HepG2 (cell line): ENCODE data around the gene APC2. TPM values are rescaled to one million over a fixed set of nuclear protein-coding genes. Genes with fewer than 3 reads are reported as not detected.
A peak's percentile ranks its signal among the peaks of the same experiment; 100 is the strongest.

Experiments
- ADNP ChIP-seq: sonication (generic); formaldehyde crosslinking; IDR thresholded peaks from 2 replicates; pipeline ENCODE4 v1.4.0; 2020; ENCODE audit warnings: missing genetic modification reagents
- AKAP8 ChIP-seq: sonication (generic); formaldehyde crosslinking; IDR thresholded peaks from 2 replicates; pipeline ENCODE4 v1.5.1; 2020; ENCODE audit warnings: mild to moderate bottlenecking, missing genetic modification reagents
- CHD4 ChIP-seq: fragments of 200-600 bp; sonication (generic); IDR thresholded peaks from 2 replicates; pipeline ENCODE4 v1.7.0; 2017; ENCODE audit warnings: mild to moderate bottlenecking, low read length, borderline replicate concordance
- MEIS2 ChIP-seq: sonication (generic); formaldehyde crosslinking; IDR thresholded peaks from 2 replicates; pipeline ENCODE4 v1.9.0; 2021; ENCODE audit warnings: mild to moderate bottlenecking, missing genetic modification reagents
- MXD1 ChIP-seq: sonication (generic); formaldehyde crosslinking; IDR thresholded peaks from 2 replicates; pipeline ENCODE4 v1.4.0; 2020; ENCODE audit warnings: mild to moderate bottlenecking, missing genetic modification reagents
- NCOA2 ChIP-seq: sonication (generic); formaldehyde crosslinking; IDR thresholded peaks from 2 replicates; pipeline ENCODE4 v1.8.0; 2022; ENCODE audit warnings: inconsistent platforms
- PITX1 ChIP-seq: sonication (generic); formaldehyde crosslinking; IDR thresholded peaks from 2 replicates; pipeline ENCODE4 v1.5.1; 2020; ENCODE audit warnings: mild to moderate bottlenecking, missing genetic modification reagents
- PTBP1 ChIP-seq: fragments of 200-400 bp; formaldehyde crosslinking; IDR thresholded peaks from 2 replicates; pipeline ENCODE4 v1.6.1; 2018; ENCODE audit warnings: low read length, low read depth; ENCODE audit not compliant: poor library complexity, severe bottlenecking
- RBFOX2 ChIP-seq: fragments of 200-400 bp; formaldehyde crosslinking; IDR thresholded peaks from 2 replicates; pipeline ENCODE4 v1.6.1; 2017; ENCODE audit warnings: low read depth, mild to moderate bottlenecking, low read length
- SETDB1 ChIP-seq: sonication (generic); formaldehyde crosslinking; IDR thresholded peaks from 2 replicates; pipeline ENCODE4 v1.5.1; 2020; ENCODE audit warnings: missing genetic modification reagents, mild to moderate bottlenecking, borderline replicate concordance
- SP5 ChIP-seq: IDR thresholded peaks from 2 replicates; pipeline ENCODE4 v1.6.1; 2016; ENCODE audit warnings: low read depth, borderline replicate concordance
- TCF7L2 ChIP-seq: IDR thresholded peaks from 2 replicates; pipeline ENCODE4 v1.6.1; 2011; ENCODE audit warnings: mild to moderate bottlenecking, low read depth, low read length, moderate library complexity
- ZKSCAN1 ChIP-seq: fragments of 150-350 bp; IDR thresholded peaks from 2 replicates; pipeline ENCODE4 v1.6.1; 2014; ENCODE audit warnings: low read length
- ZNF256 ChIP-seq: sonication (generic); formaldehyde crosslinking; conservative IDR thresholded peaks from 2 replicates; pipeline ENCODE4 v1.4.0; 2020; ENCODE audit warnings: missing genetic modification reagents
- ZNF383 ChIP-seq: sonication (generic); formaldehyde crosslinking; IDR thresholded peaks from 2 replicates; pipeline ENCODE4 v1.4.0; 2020; ENCODE audit warnings: missing genetic modification reagents, mild to moderate bottlenecking, borderline replicate concordance
- ZNF44 ChIP-seq: sonication (generic); formaldehyde crosslinking; IDR thresholded peaks from 2 replicates; pipeline ENCODE4 v1.5.1; 2020; ENCODE audit warnings: mild to moderate bottlenecking, missing genetic modification reagents
- ZNF576 ChIP-seq: sonication (generic); formaldehyde crosslinking; IDR thresholded peaks from 2 replicates; pipeline ENCODE4 v1.4.0; 2020; ENCODE audit warnings: mild to moderate bottlenecking, missing genetic modification reagents
- ZNF616 ChIP-seq: sonication (generic); formaldehyde crosslinking; IDR thresholded peaks from 2 replicates; pipeline ENCODE4 v1.5.0; 2020; ENCODE audit warnings: low read depth, mild to moderate bottlenecking, missing genetic modification reagents
- ZNF83 ChIP-seq: sonication (generic); formaldehyde crosslinking; IDR thresholded peaks from 2 replicates; pipeline ENCODE4 v1.4.0; 2020; ENCODE audit warnings: missing genetic modification reagents, mild to moderate bottlenecking, borderline replicate concordance
- polyA plus RNA-seq, 8 experiments: library from polyadenylated mRNA; depleted of rRNA in 3 of 8; stranded (reverse) in 7 of 8; unstranded in 1 of 8; fragments of >200 nt; fragmentation: Illumina TruSeq in 4 of 8; extraction: Trizol in 4 of 8; gene quantifications; 2 replicates each; pipeline versions ENCODE4 v1.2.1 to v1.2.3, GENCODE V29; 2011 to 2016; ENCODE audit warnings: low read depth in 4 of 8, missing spikeins in 1 of 8, mixed read lengths in 1 of 8; ENCODE audit not compliant: insufficient read depth in 1 of 8
- total RNA-seq, 5 experiments: library from RNA; depleted of rRNA; stranded (reverse); fragments of >200 nt; fragmentation: Illumina TruSeq; extraction: Trizol; gene quantifications; 2 replicates each; pipeline ENCODE4 v1.2.3, GENCODE V29; 2016; ENCODE audit warnings: low read depth in 1 of 5
- TF ChIP-seq, protein P1 (sequence below): sonication (generic); formaldehyde crosslinking; IDR thresholded peaks from 2 replicates; pipeline ENCODE4 v1.5.1; 2020; ENCODE audit warnings: mild to moderate bottlenecking, moderate library complexity, missing genetic modification reagents
- TF ChIP-seq, protein P2 (sequence below): sonication (generic); formaldehyde crosslinking; IDR thresholded peaks from 2 replicates; pipeline ENCODE4 v1.8.1; 2023; ENCODE audit warnings: missing genetic modification reagents, mild to moderate bottlenecking, borderline replicate concordance
- TF ChIP-seq, protein P3 (sequence below): sonication (generic); formaldehyde crosslinking; IDR thresholded peaks from 2 replicates; pipeline ENCODE4 v1.4.0; 2020; ENCODE audit warnings: missing genetic modification reagents
- TF ChIP-seq, protein P4 (sequence below), 2 experiments: sonication (generic) in 1 of 2; formaldehyde crosslinking in 1 of 2; IDR thresholded peaks; 2 replicates each; pipeline versions ENCODE4 v1.5.1 to v1.6.1; 2011 to 2020; ENCODE audit warnings: borderline replicate concordance in 1 of 2, low read depth in 1 of 2, low read length in 1 of 2, mild to moderate bottlenecking in 1 of 2, missing genetic modification reagents in 1 of 2, moderate library complexity in 1 of 2
- TF ChIP-seq, protein P5 (sequence below): IDR thresholded peaks from 2 replicates; pipeline ENCODE4 v1.6.1; 2016; ENCODE audit warnings: mild to moderate bottlenecking, missing biosample characterization, missing genetic modification reagents

The APC2 gene
- total and polyA plus RNA-seq, 2 of the 13 experiments (the other 11 are each of a cell fraction or from before 2014, with no cell fraction given): 0.08 to 0.22 TPM

GRCh38 chr19:1409204-1410005 is 40.5 kb upstream of the APC2 start (continued):
- TF ChIP-seq, protein P1, sequence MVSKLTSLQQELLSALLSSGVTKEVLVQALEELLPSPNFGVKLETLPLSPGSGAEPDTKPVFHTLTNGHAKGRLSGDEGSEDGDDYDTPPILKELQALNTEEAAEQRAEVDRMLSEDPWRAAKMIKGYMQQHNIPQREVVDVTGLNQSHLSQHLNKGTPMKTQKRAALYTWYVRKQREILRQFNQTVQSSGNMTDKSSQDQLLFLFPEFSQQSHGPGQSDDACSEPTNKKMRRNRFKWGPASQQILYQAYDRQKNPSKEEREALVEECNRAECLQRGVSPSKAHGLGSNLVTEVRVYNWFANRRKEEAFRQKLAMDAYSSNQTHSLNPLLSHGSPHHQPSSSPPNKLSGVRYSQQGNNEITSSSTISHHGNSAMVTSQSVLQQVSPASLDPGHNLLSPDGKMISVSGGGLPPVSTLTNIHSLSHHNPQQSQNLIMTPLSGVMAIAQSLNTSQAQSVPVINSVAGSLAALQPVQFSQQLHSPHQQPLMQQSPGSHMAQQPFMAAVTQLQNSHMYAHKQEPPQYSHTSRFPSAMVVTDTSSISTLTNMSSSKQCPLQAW: 0 out of 2 replicates have a peak, but pooled peaks have one; percentile 11
- no peak for TF ChIP-seq ZKSCAN1
- TF ChIP-seq MXD1 (CRISPR knock-in tag): peak; percentile 59; the same call in 1 of the 2 replicates
- no peak for TF ChIP-seq NCOA2 (CRISPR knock-in tag)
- no peak for TF ChIP-seq MEIS2
- TF ChIP-seq PTBP1: no peak
- no peak for TF ChIP-seq PITX1 (CRISPR knock-in tag)
- no peak for TF ChIP-seq ADNP (CRISPR knock-in tag)
- 0 out of 2 replicates have a peak, but pooled peaks have one; percentile 1 for TF ChIP-seq ZNF44 (CRISPR knock-in tag)
- no peak for TF ChIP-seq ZNF616 (CRISPR knock-in tag)
- 0 out of 2 replicates have a peak, but pooled peaks have one; percentile 43 for TF ChIP-seq RBFOX2
- TF ChIP-seq, protein P2, sequence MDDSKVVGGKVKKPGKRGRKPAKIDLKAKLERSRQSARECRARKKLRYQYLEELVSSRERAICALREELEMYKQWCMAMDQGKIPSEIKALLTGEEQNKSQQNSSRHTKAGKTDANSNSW (CRISPR knock-in tag): no peak
- no peak for TF ChIP-seq SP5 (CRISPR knock-in tag)
- TF ChIP-seq, protein P3, sequence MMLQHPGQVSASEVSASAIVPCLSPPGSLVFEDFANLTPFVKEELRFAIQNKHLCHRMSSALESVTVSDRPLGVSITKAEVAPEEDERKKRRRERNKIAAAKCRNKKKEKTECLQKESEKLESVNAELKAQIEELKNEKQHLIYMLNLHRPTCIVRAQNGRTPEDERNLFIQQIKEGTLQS: no peak
- TF ChIP-seq, protein P4, sequence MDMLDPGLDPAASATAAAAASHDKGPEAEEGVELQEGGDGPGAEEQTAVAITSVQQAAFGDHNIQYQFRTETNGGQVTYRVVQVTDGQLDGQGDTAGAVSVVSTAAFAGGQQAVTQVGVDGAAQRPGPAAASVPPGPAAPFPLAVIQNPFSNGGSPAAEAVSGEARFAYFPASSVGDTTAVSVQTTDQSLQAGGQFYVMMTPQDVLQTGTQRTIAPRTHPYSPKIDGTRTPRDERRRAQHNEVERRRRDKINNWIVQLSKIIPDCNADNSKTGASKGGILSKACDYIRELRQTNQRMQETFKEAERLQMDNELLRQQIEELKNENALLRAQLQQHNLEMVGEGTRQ (IDR thresholded peaks at IDR 0.05; ENCODE audit: low read depth, low read length): no peak
- TF ChIP-seq, protein P4 (CRISPR knock-in tag; IDR thresholded peaks at IDR 0.05; ENCODE audit: borderline replicate concordance): no peak
- no peak for TF ChIP-seq ZNF83 (CRISPR knock-in tag)
- no peak for TF ChIP-seq ZNF383 (CRISPR knock-in tag)
- no peak for TF ChIP-seq SETDB1 (CRISPR knock-in tag)
- no peak for TF ChIP-seq ZNF256 (CRISPR knock-in tag)
- TF ChIP-seq TCF7L2: no peak
- peak; percentile 64; the same call in 1 of the 2 replicates for TF ChIP-seq AKAP8 (CRISPR knock-in tag)
- TF ChIP-seq, protein P5, sequence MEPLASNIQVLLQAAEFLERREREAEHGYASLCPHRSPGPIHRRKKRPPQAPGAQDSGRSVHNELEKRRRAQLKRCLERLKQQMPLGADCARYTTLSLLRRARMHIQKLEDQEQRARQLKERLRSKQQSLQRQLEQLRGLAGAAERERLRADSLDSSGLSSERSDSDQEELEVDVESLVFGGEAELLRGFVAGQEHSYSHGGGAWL (CRISPR knock-in tag): 0 out of 2 replicates have a peak, but pooled peaks have one; percentile 41
- TF ChIP-seq ZNF576 (CRISPR knock-in tag): 0 out of 2 replicates have a peak, but pooled peaks have one; percentile 49
- TF ChIP-seq CHD4: no peak
